Type B pancreatic cell (in vitro differentiated cells): ENCODE results near the gene OMA1. TPM values are rescaled to one million over a fixed set of nuclear protein-coding genes. Genes with fewer than 3 reads are reported as not detected.

ENCODE experiments used
- DNase-seq: peaks from one replicate; pipeline ENCODE4 v3.0.0; 2021; ENCODE audit warnings: mixed read lengths; ENCODE audit not compliant: unreplicated experiment; ENCODE audit errors: extremely low spot score
- H3K27ac Mint-ChIP-seq: 2 replicates; pipeline ENCODE4 v1.8.0; 2021; ENCODE audit warnings: mild to moderate bottlenecking, mixed read lengths
- H3K27me3 Mint-ChIP-seq: 2 replicates; pipeline ENCODE4 v1.8.0; 2021; ENCODE audit warnings: mixed read lengths
- H3K36me3 Mint-ChIP-seq: 2 replicates; pipeline ENCODE4 v1.8.0; 2021; ENCODE audit warnings: mixed read lengths
- H3K4me1 Mint-ChIP-seq: one replicate; pipeline ENCODE4 v1.8.0; 2021; ENCODE audit warnings: mixed read lengths; ENCODE audit not compliant: unreplicated experiment
- H3K4me3 Mint-ChIP-seq: 2 replicates; pipeline ENCODE4 v1.8.0; 2021; ENCODE audit warnings: mild to moderate bottlenecking, mixed read lengths
- H3K9me3 Mint-ChIP-seq: 2 replicates; pipeline ENCODE4 v1.8.0; 2021; ENCODE audit warnings: mixed read lengths
- total RNA-seq: library from RNA; stranded (reverse); gene quantifications from 2 replicates; pipeline ENCODE4 v1.2.1, GENCODE V29; 2021; ENCODE audit warnings: low replicate concordance
- TF ChIP-seq, protein P1 (sequence below): fragments of 200-600 bp; sonication (generic); conservative IDR thresholded peaks from 2 replicates; pipeline ENCODE4 v1.5.0; 2021; ENCODE audit warnings: antibody characterized with exemption, mild to moderate bottlenecking

Gene OMA1
- total RNA-seq, 1 donor from 2014 or later, result 22.4 TPM

DNA sequence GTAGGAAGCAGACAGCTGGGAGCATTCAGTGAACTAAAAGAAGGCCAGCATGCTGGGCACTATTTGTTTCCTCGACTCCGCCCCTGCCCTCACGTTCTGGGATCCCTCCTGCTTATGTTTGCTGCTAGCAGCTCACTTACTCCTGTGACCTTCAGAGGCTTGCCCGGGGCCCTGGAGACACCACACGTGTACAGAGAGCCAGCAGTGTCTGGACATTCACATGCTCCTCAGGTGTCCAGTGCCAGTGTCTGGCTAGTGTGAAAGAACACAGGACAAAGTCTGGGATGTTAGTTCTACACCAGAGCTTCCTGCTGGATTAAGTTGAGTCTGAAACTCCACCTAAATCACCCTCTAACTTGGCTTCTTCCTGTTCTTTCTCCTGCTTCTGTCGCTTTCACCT is 108.1 kb downstream of the OMA1 start:
- peaks cover 12% of the 10 kb centered on the region for H3K4me1 Mint-ChIP-seq

DNA sequence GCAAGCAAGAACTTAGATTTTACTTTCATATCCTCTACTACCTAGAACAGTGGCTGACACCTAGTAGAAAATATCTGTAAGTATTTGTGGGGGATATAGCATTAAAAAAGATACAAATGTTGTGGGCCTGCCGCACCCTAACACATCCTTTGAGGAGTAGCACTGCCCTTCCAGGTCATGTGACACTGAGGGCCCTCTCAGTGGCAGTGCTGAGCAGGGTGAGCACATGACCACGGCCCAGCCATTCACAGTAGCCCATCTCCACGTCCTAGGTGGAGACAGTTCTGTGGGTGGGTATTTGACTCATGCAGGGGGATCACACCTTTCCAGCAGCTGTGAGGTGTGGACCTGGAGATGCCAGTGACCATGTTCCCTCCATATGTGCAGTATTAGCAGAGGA is 108.9 kb downstream of the OMA1 start:
- TF ChIP-seq, protein P1, sequence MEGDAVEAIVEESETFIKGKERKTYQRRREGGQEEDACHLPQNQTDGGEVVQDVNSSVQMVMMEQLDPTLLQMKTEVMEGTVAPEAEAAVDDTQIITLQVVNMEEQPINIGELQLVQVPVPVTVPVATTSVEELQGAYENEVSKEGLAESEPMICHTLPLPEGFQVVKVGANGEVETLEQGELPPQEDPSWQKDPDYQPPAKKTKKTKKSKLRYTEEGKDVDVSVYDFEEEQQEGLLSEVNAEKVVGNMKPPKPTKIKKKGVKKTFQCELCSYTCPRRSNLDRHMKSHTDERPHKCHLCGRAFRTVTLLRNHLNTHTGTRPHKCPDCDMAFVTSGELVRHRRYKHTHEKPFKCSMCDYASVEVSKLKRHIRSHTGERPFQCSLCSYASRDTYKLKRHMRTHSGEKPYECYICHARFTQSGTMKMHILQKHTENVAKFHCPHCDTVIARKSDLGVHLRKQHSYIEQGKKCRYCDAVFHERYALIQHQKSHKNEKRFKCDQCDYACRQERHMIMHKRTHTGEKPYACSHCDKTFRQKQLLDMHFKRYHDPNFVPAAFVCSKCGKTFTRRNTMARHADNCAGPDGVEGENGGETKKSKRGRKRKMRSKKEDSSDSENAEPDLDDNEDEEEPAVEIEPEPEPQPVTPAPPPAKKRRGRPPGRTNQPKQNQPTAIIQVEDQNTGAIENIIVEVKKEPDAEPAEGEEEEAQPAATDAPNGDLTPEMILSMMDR, result no peak
- H3K4me1 Mint-ChIP-seq, result peaks cover 12% of the 10 kb centered on the region
- no peaks in the 10 kb centered on the region for H3K27me3 Mint-ChIP-seq
- H3K36me3 Mint-ChIP-seq, result no peaks in the 10 kb centered on the region
- no peaks in the 10 kb centered on the region for H3K9me3 Mint-ChIP-seq
- H3K4me3 Mint-ChIP-seq, result no peak overlapping the region
- no peak for DNase-seq
- no peak overlapping the region for H3K27ac Mint-ChIP-seq

More for the DNA sequence above, 108.1 kb downstream of the OMA1 start:
- no peak for DNase-seq
- Mint-ChIP-seq H3K9me3 (no peaks in the 10 kb centered on the region), H3K27me3 (no peaks in the 10 kb centered on the region), H3K4me3 (no peak overlapping the region), H3K36me3 (no peaks in the 10 kb centered on the region), H3K27ac (no peak overlapping the region)
- TF ChIP-seq, protein P1, result no peak

DNA sequence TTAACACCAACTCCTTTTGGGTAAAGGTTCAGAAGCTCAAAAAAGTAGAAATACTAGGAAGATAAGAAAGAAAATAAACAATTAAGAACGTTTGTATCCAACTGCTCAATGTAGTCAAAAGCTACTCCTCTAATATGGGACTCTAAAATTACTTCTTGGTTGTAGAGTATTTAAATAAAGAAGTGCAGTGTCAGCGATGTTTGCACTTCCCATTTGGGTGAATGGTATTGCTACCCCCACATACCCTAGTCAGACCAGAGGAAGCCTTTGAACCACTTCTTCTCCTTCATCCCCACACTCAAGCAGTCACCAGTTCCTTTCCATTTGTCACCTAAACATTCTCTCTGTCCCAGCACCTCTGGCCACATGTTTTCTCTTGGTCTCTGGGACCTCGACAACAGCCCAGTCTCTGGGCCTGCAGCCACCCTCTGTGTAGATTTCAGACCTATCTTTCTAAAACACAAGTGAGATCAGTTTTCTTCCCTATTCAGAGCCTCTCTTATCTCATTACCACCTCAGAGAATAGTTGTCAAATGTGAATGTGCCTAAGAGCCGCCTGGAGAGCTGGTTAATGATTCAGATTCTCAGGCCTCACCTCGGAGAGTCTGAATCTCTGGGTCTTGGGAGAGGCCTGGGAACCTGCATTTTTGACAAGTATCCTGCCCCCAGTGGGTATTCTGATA is 109.8 kb downstream of the OMA1 start:
- Mint-ChIP-seq H3K36me3 (no peaks in the 10 kb centered on the region), H3K4me1 (peaks cover 8% of the 10 kb centered on the region), H3K4me3 (no peak overlapping the region), H3K27ac (no peak overlapping the region), H3K9me3 (no peaks in the 10 kb centered on the region), H3K27me3 (no peaks in the 10 kb centered on the region)
- DNase-seq, result no peak
- TF ChIP-seq, protein P1, result no peak

DNA sequence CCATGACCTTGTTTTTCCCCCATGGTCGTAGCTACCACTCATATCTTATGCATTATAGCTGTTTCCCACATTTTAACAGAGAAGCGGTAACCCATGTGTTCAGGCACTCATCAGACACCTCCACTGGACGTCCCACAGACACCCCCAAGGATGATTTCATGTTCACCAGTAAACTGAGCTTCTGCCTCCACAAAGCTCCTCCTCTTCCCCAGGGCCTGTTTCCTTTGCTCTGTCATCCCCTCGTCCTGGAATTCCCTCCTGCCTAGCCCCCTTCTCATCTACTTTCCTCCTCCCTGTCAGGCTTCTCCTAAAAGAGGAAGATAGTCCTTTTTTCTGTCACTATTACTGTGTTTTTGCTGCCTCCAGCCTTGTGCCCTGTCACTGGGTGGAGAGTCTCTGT is 111.2 kb downstream of the OMA1 start:
- Mint-ChIP-seq H3K9me3 (no peaks in the 10 kb centered on the region), H3K27me3 (peaks cover under 1% of the 10 kb centered on the region), H3K27ac (no peak overlapping the region), H3K4me3 (no peak overlapping the region), H3K4me1 (peaks cover 4% of the 10 kb centered on the region), H3K36me3 (no peaks in the 10 kb centered on the region)
- TF ChIP-seq, protein P1, result no peak
- DNase-seq, result no peak

DNA sequence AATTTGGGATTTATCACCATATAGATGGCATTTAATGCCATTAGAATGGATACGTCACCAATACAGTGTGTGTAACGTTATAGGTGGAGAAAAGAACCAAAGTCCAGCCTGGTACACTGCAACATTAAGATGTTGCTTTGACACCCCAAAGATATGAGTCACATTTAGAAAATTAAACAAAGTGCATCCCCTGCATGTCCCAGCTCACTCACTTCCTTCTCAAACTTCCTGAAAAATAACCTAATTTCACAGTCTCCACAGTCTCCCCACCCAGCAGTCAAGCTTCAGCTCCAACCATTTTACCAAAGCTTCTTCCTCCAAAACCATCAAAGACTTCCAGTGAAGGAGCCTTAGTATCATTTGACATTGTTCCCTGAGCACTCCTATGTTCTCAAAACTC is 111.9 kb downstream of the OMA1 start:
- Mint-ChIP-seq H3K4me3 (no peak overlapping the region), H3K4me1 (peaks cover 4% of the 10 kb centered on the region), H3K9me3 (no peaks in the 10 kb centered on the region), H3K36me3 (no peaks in the 10 kb centered on the region), H3K27ac (no peak overlapping the region), H3K27me3 (peaks cover 4% of the 10 kb centered on the region)
- TF ChIP-seq, protein P1, result no peak
- no peak for DNase-seq
